ENCODE measurements around the gene PSMB10.
"Not testable (repeated sequence)": the region's sequence is repeated elsewhere in the genome, so short reads cannot be mapped to it uniquely, and the experiment has no call there.

The PSMB10 gene

DNA sequence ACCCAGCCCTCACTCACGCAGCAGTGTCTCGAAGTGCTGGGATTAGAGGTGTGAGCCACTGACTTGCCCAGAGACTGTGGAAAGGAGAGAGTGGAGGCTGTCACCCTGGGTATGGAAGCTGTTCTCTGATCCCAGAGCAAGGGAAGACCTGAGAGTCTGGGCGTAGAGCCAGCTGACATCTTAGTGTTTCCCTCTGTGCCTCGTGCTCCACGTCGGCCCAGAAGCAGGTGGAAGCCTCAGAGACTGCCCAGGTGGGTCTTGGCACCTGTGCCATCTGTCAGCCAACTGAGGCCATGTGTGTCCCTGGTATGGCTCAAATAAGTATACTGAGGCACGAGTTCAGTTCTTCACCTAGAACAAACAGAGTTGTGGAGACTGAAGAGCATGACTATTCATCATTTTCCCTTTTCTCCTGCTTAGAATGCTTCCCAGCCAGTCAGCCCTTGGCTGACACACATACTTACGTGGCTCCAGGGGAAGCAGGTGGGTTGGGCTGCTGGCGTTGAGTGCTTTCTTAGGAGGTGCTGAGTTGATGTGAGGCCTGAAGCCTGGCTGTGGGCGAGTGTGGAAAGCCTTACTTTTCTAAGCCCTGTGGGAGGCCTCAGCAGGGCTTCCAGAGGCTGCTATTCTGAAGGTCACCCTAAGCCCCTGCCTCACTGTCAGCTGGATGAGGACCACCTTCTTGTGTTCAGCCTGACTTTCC, 13.1 kb downstream of the PSMB10 start:
- no peak for DNase-seq

DNA sequence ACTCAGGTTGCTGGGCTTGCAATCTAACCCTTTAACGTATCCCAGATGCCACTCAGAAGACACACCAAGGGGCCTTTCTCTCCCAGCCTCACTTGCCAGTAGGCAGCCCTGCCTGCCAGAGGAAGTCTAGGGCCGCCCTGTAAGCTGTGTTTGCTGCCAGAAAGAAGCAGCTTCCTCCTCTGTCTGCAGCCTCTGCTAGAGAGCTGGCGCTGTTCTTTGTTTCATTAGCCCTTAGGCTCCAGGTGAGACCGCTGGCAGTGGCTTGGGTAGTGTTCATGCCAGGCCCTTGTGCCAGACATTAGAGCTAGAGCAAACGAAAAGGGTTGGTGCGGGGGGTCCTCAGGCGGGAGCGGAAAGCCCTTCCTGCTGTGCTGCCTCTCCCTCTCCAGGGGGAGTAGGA, 13.9 kb downstream of the PSMB10 start:
- no peak for DNase-seq

DNA sequence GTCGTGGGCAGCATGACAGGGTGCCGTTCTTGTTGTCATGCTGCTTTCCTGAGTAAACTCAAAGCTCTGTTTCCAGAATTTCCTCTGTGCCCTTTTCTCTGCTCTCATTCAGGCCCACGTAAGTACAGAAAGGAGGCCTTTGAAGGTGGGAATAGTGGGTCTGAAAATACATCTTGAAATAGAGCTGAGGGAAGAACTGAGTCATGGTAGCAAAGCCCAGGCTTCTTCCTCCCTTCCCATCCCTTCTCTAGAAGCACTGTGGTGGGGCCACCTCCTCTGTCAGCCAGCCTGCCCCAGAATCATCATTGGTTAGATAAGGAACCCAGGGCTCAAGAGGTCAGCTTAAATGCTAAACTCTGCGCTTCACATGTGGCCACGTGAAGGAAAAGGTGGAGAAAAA, 14.4 kb downstream of the PSMB10 start:
- DNase-seq, result no peak

DNA sequence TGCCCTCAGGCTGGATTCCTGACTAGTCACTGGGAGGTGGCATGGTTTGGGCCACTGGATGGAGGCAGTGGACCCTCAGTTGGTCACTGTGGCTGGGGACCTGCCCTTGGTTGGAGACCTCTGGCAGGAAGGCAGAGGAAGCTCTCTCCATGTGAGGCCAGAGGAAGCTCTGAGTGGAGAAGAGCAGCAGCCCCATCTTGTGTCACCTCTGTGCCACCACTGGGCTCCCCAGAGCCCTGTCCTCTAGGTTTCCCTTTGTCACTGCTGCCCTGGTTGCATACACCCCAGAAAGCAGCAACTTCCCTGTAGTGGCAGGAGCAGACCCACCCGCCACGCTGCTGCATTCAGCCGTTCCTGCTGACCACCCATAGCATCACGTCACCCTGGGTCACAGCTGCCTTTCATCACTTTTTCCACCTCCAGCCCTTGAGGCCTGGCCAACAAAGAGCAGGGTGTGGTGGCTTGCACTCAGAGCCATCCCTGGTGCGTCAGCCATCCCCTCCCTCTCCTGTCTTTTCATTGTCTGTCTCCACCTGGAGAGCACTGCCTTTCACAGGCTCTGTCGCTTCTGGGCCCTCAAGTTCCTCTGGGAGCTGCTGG, 16.9 kb downstream of the PSMB10 start:
- DNase-seq, result no peak

DNA sequence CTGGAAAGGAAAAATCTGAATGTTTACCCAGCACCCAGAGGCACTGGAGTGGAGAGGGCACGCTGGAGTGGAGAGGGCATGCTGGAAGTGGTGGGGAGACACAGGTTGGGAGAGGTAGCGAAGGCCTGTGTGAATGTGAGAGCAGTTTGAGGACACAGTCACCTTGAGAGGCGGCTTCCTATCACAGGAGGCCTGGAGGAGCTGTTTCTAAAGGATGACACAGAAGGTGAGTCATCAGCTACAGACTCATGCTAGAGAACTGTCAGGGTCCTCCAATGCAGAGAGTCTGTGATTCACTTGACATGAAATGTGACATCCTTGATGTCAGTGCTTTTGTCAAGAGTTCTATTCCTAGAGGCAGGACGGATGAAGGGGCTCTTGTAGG, 18.8 kb downstream of the PSMB10 start:
- no peak for DNase-seq

DNA sequence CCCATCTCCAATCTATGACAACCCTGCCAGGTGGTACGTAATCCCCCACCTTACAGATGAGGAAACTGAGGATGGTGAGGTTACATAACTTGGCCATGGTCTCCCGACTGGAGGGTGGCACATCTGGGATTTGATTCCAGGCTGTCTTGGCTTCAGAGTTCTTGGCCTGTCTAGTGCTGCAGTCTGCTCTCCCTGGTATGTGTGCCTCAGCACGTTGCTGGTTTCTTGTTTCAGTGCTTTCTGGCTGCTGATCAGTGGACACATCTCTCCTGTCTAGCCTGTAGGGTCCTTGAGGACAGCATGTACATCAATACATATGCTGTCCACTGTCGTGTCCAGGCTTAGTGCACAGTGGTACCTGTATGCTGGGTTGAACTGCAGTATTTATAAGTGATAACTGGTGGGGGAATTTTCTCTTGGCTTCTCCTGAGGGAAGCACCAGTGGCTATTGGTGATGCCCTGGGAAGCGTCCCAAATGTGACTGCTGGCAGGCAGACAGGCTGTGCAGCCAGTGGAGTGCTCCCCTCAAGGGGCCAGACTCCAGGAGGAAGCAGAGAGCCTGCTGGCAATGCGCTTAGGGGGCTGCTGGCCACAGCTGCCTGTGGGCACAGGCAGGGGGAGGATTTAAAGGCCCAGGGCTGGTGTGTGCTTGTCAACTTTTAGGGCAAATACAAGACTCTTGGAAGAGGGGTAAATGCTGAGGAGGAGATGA, 19.4 kb downstream of the PSMB10 start:
- DNase-seq, result no peak

DNA sequence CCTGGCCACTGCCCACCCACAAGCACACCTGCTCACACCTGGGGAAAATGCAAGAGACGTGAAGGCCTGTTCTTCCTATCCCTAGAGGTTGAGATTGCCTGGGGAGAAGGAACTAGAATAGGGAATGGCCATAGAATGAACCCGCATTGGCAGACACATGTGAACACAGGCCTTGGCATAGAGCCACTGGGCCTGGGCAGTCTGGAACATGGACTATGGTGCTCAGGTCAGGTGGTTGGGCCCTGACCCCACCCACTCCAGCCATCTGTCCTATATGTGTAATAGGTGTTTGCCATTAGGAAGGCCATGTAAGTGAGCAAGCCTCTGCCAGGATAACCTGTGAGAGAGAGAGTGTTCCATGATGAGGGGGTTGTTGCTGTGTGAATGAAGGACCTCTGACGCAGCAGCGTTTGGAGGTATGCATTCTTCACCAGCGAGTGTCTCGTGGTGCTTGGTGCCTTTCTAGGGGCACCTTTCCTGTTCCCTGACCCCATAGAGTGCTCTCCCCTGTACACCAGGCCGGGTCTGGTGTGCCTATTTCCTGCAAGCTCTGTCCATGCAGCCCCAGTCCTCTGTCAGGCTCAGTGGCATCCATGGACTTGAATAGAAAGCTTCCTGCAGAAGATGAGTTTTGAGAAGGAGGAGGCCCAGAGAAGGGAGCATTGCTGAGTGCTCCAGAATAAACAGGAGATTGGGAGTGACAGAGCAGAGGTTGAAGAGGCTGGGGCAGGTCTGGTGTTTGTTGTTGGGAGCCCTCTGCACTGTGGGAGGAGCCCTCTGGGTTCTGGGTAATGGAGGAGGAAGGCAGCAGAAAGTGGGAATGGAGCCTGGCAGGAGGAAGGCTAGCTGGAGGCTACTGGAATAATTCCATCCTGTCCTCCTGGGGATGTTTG, 20.6 kb downstream of the PSMB10 start:
- no peak for DNase-seq

DNA sequence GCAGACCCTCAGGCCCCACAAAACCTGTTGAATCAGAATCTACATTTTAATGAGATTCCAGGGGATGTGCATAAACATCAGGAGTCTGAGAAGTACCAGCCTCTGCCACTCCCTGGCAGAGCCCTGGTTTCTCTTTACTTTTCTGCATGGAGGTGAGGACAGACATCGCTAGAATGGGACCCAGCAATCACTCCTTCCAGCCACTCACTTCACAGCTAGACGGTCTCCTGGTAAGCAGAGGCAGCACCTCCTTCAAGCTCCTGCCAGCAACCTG, 21.2 kb downstream of the PSMB10 start:
- DNase-seq, result not testable (repeated sequence)

DNA sequence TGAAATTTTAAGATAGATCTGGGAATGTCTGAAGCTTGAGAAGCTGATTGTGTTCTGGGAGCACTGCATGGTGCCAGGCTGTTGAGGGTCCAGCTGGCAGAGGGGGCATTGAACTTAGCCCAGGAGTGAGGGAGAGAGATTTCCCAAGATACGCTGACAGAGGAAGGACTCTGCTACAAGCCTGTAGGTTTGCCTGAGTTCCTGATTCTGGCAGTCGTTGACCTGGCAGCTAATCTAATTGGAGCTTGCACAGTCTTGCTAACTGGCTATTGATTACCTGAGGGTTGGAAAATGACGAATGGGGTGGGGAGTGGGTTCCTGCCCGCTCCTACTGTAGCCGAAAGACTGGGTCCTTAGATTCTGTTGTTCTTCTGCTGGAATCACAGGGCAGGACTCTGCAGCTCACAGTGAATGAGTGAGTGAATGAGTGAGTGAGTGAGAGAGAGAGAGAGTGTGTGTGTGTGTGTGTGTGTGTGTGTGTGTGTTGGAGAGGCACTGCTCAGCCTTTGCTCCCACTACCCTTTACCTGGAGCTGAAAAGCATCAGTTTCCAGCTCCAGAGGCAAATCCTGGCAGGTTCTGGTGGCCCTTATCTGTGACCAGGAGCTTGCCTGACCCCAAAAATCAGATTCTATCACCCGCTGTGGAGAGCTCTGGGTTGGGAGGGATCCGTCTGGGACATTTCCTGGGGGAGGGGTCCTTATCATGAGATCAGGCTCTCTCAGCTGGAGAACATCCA, 21.7 kb downstream of the PSMB10 start:
- no peak for DNase-seq

DNA sequence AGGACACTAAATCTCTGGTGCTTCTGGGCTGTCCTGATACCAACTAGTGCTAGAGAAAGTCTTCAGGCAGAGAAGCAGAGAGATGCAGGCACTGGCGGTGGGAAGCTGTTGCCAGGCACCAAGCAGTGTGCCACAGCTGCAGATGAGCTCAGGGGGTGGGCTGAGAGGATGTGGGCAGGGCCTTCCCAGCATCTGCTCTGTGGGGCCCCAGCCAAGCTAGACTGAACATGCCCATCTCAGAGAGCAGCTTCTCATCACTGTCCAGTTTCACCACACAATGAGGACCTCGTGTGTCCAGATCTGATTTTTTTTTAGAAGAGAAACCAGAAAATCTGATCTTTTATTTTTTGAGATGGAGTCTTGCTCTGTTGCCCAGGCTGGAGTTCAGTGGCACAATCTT, 26.5 kb downstream of the PSMB10 start:
- DNase-seq, result no peak

DNA sequence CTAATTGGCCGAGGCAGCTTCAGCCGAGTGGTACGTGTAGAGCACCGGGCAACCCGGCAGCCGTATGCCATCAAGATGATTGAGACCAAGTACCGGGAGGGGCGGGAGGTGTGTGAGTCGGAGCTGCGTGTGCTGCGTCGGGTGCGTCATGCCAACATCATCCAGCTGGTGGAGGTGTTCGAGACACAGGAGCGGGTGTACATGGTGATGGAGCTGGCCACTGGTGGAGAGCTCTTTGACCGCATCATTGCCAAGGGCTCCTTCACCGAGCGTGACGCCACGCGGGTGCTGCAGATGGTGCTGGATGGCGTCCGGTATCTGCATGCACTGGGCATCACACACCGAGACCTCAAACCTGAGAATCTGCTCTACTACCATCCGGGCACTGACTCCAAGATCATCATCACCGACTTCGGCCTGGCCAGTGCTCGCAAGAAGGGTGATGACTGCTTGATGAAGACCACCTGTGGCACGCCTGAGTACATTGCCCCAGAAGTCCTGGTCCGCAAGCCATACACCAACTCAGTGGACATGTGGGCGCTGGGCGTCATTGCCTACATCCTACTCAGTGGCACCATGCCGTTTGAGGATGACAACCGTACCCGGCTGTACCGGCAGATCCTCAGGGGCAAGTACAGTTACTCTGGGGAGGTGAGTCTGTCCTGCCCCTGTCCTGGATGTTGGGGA, 27.5 kb downstream of the PSMB10 start:
- no peak for DNase-seq

DNA sequence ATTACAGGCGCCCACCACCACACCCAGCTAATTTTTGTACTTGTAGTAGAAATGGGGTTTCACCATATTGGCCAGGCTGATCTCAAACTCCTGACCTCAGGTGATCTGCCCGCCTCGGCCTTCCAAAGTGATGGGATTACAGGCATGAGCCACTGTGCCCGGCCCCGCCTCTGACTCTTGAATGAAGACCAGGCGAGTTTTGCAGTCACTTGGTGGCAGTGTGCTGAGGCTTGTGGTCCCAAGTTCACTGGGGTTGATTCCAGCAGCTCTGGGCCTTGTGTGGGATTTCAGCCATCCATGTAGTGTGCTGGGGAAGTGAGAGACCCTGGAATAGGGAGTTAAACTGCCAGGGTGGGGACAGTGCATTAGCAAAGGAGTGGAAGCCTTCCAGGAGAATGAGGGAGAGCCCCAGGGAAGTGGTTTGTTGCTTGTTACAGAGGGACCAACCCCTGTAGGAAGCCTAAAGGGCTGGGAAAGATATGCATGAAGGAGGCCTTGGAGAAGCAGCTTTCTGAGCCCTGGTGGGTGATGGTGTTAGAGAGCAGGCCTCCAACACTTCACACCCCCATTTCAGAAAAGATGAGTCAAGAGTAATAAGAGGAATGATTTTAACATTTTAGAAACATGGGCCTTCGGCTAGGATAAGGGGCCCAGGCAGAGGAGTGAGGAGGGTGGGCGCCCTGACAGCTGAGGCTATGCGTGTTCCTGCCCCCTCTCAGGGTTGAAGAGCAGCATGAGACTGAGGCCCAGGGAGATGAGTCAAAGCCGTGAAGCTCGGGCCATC, 29.1 kb downstream of the PSMB10 start:
- no peak for DNase-seq

DNA sequence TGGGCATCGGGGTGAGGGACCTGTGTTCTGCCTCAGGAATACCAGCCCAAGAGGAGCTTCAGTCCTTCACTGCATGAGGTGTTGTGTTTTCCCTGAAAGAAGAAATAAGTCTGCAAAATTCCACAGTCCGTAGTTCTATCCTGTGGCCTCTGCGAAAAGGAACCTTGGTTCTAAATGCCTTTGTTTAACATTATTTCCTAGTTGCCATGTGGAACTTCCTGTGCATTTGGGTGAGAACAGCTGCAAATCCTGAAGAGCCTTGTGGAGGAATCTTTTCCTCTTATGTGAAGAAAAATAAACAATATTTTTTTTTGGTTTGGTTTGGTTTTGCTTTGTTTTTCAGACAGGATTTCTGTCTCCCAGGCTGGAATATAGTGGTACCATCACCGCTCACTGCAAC, 33.8 kb downstream of the PSMB10 start:
- DNase-seq, result no peak

DNA sequence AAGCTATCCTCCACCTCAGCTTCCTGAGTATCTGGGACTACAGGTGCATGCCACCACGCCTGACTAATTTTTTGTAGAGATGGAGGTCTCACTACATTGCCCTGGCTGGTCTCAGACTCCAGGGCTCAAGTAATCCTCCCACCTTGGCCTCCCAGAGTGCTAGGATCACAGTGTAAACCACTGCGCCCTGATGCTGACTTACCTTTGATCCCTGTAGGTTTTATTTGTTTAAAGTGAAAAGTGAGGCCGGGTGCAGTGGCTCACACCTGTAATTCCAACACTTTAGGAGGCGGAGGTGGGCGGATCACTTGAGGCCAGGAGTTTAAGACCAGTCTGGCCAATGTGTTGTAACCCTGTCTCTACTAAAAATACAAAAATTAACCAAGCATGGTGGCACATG, 34.9 kb downstream of the PSMB10 start:
- no peak for DNase-seq

DNA sequence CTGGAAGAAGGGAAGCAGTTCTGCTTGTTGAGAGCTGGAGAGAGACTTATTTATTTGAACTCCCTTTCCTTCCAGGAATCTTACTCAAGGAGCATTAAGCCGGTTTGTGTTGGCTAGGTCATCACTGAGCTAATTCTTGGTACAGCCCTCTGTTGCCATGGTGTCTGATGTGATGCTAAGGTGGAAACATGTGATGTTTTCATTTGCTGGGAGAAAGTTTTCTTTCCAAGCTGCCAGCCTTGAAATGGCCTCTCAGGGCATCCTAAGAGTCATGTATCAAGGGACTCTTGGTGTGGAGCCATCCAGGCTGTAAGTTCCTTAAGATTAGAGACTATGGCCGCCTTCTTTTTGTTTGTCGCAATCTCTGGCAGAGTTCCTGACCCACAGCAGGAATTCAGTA, 39.4 kb downstream of the PSMB10 start:
- DNase-seq, result no peak

DNA sequence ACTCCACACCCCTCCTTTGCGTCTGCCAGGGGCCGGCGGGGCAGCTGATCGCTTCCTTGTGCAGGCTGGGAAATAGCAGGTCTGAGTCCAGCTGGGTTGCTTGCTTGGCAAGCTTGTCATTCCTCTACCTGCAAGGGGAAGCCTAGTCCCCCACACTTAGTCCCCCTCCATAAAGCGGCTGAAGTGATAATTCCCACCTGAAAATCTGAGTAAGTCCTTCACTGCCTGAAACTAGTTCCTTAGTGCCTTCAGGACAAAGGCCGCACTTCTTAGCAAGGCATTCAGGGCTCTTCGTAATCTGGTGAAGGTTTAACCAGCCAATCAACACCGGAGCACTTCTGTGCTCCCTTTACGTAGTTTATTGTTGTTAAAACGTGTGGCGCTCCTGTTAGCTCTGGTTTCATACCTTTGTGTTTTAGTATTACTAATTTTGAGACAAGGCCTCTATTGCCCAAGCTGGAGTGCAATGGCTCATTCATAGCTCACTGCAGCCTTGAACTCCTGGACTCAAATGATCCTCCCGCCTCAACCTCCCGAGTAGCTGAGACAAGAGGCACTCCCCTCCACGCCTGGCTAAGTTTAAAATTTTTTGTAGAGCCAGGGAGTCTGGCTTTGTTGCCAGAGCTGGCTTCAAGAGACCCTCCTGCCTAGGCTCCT, 42.8 kb downstream of the PSMB10 start:
- no peak for DNase-seq

DNA sequence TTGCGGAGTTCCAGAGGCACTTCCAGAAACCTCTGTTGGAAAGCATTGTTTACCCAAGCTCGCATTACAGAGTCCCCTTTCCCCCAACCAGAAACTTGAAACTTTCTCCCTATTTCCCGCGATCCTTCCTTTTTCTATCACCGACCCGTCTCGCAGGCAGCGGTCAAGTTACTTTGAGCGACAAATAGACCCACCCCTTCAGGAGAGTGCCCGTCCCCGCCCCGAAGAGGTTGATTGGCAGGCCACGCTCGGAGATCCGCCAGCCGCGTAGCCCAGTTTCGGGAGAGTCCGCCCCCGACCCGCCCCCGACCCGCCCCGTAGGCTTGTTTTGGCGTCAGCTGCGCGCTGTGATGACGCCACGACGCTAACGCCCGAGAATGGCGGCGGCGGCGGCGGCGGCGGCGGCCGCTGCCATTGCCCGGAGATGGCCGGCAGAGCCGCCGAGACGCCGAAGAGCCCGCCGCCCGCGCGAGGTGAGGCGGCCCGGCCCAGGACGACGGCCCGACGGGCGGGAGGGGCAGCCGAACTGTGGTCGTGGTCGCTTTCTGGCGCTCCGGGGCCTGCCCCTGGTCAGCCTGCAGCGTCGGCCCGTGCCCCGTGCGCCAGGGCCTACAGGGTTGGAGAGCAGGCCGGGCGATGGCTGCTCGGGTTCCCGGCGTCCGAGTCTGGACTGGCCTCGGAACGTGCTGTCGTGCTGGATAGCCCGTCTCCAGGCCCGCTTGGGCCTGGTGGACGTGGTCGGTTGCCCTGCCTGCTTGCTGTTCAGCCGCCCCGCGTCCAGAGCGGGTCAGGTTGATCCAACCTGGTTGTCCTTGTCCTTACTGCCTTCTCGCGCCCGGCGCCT, 43.5 kb downstream of the PSMB10 start, which contains the start of gene PSKH1:
Gene PSKH1 (plus strand): TSS at position 356 of the 844 bp plus-strand sequence. CDS start 15,496 bp downstream, outside the sequence.
- peak; percentile 80 for DNase-seq

DNA sequence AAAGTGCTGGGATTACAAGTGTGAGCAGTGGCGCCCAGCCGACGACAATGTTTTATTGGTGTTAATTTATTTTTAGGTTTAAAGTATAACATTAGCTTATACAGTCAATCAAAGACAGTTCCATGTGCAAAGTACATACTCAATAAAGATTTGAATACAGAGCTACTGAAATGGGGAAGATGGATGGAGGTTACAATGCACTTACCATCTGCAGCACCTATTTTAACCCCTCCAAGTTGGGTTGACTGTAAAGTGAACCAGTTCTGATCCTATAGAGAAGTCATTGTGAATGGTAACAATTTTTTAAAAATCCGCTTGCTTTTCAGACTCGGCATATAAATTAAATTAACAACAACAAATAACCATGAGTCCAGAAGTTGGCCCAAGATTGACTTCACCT, 44.3 kb downstream of the PSMB10 start:
- DNase-seq, result no peak

DNA sequence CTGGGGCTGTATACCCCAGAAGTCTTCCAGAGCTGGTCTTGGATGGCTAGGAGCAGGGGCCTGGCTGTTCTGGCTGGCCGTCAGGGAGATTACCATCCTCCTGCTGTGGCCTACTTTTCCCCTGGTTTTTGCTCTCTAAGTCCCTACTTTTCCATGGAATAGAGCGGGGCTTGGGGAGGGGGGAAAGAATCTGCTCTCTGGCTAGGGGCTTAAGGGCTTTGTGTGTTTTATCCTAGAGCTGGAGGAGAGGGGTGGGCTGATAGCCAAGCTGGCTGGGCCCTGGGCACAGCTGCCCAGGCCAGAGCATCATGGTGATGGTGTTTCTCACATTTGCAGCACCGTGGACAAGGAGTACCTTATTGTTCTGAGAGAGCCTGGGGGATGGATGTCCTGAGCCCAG, 48.3 kb downstream of the PSMB10 start:
- no peak for DNase-seq

DNA sequence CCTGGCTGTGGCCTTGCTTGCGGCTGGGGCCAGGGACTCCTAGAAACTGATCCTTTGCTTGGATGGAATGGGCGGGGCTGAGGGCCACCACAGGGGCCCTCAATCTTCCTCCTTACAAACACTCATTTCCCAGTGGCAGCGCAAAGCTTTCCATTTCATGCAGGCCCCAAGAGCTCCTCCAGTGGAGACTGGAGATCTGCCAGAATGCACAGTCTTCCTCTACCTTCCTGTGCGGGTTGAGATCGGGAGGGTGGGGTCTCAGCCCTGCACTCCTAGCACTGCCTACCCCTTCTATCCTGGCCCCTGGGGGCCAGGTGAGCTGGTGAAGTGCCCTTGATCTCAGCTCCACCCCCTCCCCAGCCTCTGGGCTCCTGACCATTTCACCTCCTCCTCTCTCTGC, 50.3 kb downstream of the PSMB10 start:
- DNase-seq, result no peak

Measured in NCI-H1417 treated with DMSO at 0.1 percent for 48 hours (cell line).